GM21526 (cell line): ENCODE results near the gene MAML3.

Source experiments
- ATAC-seq: cut with Tn5 transposase; IDR thresholded peaks from one replicate; pipeline ENCODE4 v1.9.1; 2021; ENCODE audit warnings: moderate library complexity; ENCODE audit not compliant: unreplicated experiment, low FRiP score

Gene MAML3

GRCh38 chr4:139886798-139887197, 267.2 kb downstream of the MAML3 start:
- ATAC-seq: no peak

GRCh38 chr4:139884438-139884837, 269.5 kb downstream of the MAML3 start:
- ATAC-seq: no peak

DNA sequence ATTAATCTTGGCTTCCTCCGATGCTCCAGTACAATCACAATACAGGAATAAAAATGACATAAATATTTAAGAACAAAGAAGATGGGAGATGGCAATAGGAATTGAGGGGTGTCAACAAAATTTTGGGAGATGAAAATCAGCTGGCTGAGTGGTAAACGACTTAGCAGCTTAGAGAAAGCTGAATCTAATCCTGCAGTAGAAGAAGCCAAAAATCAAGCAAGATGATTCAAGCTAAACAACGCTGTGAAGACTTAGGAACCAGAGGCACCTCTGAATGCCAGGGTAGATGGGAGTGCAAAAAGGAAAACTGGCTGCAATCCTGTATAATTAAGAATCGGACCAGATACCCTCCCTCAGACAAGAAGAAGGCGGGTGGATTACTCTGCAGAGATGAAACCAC, 273.1 kb downstream of the MAML3 start:
- ATAC-seq: no peak

DNA sequence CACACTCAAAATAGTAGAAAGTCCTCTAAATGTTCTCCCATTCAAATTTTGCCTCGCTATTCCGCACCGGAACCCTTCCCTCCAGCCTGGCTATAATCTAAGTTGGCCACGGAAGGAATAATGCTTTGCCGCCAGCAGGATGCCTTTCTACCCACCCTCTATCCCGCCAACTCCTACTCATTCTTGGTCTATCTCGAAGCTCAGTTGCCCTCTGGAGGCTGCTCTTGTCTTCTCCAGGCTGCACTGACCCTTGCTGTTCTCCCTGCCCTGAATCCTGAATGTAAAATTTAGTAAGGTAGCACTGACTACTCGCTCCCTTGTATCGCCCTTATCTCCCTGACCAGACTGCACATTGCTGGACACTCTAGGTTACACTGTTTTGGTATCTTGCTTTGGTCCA, 275.9 kb downstream of the MAML3 start:
- ATAC-seq: no peak

DNA sequence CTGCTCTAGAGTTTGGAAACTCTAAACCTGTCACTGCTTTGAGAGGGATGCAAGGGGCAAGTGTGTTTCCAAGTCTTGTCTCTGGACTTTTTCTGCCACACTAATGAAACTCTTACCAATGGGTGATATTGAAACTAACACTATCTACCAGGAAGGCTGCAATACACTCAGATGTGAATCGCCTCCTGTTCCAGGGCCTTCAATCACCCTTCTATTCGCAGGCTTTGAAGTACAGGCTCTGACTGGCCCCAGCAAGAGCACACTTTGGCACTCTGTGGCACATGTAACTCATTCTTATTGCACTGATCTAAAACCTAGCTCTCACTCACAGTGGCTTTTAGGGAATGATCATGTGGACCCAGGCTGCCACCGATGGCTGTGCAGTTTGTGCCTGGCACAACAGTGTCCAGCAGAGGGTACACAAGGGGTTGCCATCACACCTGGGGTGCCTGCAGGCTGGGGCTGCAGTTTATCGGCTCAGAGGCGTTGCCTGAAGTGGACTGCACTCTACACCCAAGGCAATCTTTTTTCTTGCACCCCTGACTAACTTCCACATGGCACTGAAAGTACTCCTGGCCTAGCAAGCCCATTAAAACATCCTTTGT, 277.5 kb downstream of the MAML3 start:
- no peak for ATAC-seq

DNA sequence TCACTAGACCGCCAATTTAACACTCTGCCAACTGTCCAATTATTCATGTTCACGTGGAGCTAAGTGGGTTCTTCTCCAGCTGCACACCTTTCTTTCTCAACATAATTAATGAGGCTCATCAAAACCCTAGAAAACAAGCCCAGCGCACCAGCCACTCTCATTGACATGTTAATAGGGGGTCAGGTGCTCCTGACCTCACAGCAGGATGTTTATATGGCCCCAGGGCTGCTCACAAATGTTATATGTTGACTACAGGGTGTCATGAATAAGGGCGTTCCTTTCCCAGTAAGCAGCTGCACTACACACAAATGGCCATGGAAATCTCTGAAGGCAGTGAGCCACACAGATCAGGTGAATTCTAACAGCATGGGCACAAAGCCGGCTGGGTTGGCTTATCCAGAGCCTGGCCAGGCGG, 278.6 kb downstream of the MAML3 start:
- no peak for ATAC-seq

DNA sequence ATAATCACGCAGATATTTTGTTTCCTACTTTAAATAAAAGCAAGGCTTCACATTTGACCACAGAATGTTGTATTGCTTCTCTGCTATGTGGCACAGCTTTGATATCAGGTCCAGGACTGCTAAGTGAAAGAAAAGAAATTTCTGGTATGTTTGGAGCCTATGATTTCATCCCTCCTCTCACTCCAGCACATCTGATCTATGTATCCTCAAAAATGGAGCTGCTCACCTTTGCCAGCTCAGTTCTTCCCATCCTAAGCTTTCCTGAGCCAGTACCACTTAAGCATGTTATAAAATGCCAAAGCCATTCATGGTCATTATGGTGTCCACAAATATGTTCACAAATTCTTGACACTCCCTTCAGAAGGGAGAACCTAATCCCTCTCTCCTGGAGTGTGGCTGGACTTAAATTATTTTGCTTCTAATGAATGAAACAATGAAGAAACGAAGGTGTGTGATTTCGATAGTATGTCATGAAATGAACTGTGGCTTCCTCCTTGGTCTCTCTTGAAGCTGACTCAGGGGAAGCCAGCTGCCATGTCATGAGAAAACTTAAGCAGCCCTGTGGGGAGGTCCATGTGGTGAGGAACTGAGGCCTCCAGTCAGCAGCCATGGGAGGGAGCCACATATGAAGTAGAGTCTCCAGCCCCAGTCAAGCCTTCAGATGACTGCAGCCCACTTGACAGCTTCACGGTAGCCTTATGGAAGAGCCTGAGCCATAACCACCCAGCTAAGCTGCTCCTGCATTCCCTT, 280.7 kb downstream of the MAML3 start:
- ATAC-seq: no peak

DNA sequence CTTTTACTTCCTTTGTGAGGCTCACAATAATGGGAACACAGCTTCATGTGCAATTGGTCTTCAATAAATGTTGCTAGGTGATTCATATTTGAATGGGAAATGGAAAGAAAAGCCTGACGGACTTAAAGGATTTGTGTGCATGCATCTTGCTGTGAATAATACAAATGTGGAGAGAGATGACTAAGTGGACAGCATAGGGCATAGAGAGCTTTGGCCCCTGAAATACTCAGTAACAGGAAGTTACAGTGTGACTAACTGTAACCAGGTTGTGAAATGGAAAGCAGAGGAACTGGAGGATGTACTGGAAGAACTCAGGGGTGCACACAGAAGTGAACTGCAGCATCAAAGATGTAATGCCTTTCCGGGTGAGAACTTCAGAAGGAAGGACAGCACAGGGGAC, 281.7 kb downstream of the MAML3 start:
- ATAC-seq: no peak

GRCh38 chr4:139869810-139870209, 284.2 kb downstream of the MAML3 start:
- no peak for ATAC-seq

GRCh38 chr4:139866276-139866962, 287.6 kb downstream of the MAML3 start:
- ATAC-seq: no peak

- no peak for ATAC-seq
These were observed 288.4 kb downstream of the MAML3 start for GRCh38 chr4:139865537-139865936.

- no peak for ATAC-seq
These were observed 290.5 kb downstream of the MAML3 start for GRCh38 chr4:139863531-139863930.

DNA sequence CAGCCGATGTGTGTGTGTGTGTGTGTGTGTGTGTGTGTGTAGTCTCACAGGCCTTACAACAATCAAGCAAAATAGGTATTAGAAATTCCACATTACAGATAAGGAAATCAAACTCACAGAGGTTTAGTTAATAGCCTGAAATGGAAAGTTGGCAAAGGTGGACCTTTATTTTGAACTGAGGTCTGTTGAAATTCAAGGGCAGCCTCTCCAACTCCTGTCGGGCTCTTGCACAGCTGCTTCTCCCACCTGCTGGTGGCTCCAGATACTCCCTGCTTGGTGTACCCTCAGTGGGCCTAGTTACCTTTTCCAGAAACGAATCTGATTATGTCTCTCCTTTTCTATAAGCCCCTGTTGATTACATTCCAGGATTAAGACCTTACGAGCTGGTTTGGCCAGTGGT, 292.5 kb downstream of the MAML3 start:
- ATAC-seq: no peak

DNA sequence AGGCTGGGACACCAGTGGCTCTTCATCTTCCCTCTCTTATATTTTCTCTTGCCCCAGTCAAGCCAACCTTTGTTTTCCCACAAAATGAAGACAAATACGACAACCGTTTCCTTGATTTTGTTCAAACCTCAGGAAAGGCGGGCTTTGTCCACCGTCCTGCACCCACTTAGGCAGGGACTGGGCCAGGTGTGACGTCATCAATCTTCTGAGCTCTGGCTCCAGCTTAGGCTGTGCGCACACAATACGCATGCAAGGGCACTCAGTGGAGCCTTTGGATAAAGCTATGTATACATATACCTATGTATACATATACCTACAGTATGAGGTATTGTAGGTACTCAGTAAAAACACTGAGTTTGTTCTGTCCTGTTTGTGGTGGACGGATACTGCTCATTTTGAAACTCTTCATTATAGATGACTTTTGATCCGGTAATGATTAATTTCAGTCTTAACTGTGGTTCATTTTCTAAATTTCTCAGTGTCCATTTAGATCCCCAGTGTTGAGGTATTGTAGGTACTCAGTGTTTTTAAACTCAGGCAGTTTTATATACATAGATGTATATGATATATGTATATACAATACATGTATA, 293.5 kb downstream of the MAML3 start:
- ATAC-seq: no peak

DNA sequence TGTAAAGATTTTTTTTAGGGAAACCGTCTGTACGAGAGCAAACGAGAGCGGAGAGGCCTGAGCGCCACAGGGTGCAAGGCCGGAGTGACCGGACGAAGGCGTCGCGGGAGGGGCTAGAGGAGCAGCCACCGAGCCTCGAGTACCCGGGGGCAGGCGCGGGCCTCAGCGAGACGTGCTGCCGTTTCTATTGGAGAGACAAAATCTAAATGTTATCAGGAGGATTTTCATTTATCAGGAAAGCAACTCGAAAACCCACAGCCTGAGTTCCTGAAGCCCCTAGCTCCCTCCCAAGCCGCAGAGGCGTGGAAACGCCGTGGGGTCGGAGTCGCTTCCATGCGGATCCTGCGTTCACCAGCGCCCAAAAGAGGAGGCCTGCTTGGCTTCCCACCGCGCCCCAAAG, 294.1 kb downstream of the MAML3 start:
- no peak for ATAC-seq

DNA sequence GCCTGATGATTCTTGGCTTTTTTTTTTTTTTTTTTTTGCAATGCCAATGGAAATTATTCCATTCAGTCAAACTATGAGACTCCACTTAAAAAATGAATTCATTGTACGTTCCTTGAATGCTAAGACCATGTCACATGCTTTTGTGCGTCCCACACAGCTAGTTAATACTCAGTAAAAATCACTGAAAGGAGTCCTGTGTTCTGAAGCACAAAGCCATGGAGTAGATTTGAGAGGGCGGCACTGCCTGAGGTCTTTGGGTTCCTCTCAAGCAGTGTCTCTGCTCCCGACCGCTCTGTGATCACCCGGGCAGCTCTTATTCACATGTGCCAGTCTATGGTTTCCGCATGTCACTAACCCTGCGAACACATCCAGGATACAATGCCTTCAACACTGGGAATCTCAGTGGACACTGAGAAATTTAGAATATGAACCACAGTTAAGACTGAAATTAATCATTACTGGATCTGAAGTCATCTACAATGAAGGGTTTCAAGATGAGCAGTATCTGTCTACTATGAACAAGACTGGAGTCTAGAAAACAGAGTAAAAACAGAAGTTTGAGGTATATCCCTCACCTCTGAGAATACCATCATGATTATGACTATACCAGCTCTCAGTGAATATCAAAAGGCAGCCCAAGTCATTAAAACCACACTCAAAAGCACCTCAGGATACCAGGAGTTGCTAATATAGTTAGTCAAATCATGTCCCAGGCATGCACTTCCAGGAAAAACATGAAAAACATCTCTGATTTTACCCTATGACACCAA, 295.4 kb downstream of the MAML3 start:
- ATAC-seq: peak; percentile 84

DNA sequence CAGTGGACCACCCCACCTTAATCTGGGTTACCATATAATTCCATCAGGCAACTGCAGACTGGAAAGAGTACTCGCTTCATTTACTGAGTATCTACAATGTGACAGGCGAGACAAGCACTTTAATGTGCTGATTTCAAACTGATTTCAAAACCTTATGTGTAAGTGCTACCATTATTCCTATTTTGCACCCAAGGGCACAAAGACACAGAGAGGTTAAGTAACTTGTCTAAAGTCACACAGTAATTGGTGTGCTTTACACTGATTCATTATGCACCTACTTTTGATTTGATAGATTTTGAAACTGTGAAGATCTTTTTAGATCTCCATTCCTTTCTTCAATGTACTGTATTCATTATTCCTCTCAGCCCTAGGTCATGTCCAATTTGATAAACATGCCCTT, 296.0 kb downstream of the MAML3 start:
- ATAC-seq: no peak

GRCh38 chr4:139857021-139857420, 297.0 kb downstream of the MAML3 start:
- no peak for ATAC-seq

DNA sequence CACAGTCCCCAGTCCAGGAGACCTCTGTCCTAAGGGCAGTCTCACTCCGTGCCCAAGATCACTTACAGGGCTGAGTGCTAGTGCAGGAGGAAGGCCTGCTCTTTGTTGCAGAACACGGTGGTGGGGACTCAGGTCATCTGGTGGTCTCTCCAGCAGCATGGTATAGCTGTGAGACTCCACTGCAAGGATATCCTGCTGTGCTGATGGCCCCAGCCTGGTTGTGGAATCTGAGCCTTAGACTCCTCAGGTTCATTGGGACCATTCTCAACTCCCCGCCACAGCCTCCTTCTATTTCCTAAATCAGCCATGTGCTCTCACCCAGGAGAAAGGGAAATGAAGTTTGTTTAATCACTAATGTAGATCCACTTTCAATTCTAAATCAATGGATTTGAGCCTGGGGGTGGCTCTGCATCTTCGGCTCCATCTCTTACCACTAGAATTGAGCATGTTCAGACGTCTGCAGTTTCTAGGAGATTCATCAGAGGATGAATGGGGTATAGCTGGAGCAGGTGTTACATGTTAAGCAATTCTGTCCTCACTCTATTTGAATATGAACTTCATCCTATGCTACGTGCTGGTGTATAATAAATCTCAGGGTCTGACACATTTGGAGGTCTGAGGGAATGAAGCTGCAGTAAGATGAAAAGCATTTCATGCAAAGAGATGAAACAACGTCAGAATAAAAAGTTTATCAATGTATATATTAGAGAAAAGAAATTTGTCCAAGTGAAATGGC, 299.1 kb downstream of the MAML3 start:
- no peak for ATAC-seq

GRCh38 chr4:139853309-139853708, 300.7 kb downstream of the MAML3 start:
- ATAC-seq: no peak
